HepG2 (cell line): Measurements from ENCODE around the gene ZMYM4. TPM values are rescaled to one million over a fixed set of nuclear protein-coding genes. Genes with fewer than 3 reads are reported as not detected.

Source experiments
- ATF7-NPFF ChIP-seq: sonication (generic); formaldehyde crosslinking; IDR thresholded peaks from 2 replicates; pipeline ENCODE4 v1.8.1; 2023; ENCODE audit warnings: mild to moderate bottlenecking, low read depth, missing genetic modification reagents, moderate library complexity
- ZNF75D ChIP-seq: sonication (generic); formaldehyde crosslinking; IDR thresholded peaks from 2 replicates; pipeline ENCODE4 v1.8.1; 2023; ENCODE audit warnings: missing genetic modification reagents, mild to moderate bottlenecking, borderline replicate concordance
- polyA plus RNA-seq, 8 experiments: library from polyadenylated mRNA; depleted of rRNA in 3 of 8; stranded (reverse) in 7 of 8; unstranded in 1 of 8; fragments of >200 nt; fragmentation: Illumina TruSeq in 4 of 8; extraction: Trizol in 4 of 8; gene quantifications; 2 replicates each; pipeline versions ENCODE4 v1.2.1 to v1.2.3, GENCODE V29; 2011 to 2016; ENCODE audit warnings: low read depth in 4 of 8, missing spikeins in 1 of 8, mixed read lengths in 1 of 8; ENCODE audit not compliant: insufficient read depth in 1 of 8
- total RNA-seq, 5 experiments: library from RNA; depleted of rRNA; stranded (reverse); fragments of >200 nt; fragmentation: Illumina TruSeq; extraction: Trizol; gene quantifications; 2 replicates each; pipeline ENCODE4 v1.2.3, GENCODE V29; 2016; ENCODE audit warnings: low read depth in 1 of 5
- TF ChIP-seq, protein P1 (sequence below), 2 experiments: fragments of 450-650 bp in 1 of 2; sonication (generic) in 1 of 2; formaldehyde crosslinking in 1 of 2; IDR thresholded peaks; 2 replicates each; pipeline versions ENCODE4 v1.6.1 to v1.8.0; 2016 to 2022; ENCODE audit warnings: antibody characterized with exemption in 1 of 2, mild to moderate bottlenecking in 1 of 2, missing genetic modification reagents in 1 of 2

Gene ZMYM4
- total and polyA plus RNA-seq, 2 of the 13 experiments (the other 11 are each of a cell fraction or from before 2014, with no cell fraction given): 13.9 to 37.6 TPM

DNA sequence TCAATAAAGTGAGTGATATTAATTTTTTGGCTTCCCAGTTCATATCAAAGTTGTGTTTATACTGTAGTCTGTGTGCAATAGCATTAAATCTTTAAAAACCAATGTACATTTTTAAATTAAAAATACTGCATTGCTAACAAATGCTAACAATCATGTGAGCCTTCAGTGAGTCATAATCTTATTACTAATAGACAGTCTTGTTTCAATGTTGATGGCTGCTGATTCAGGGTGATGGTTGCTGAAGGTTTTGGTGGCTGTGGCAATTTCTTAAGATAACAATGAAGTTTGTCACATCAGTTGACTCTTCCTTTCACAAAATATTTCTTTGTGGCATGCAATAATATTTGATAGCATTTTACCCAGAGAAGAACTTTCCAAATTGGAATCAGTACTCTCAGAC is 109.0 kb downstream of the ZMYM4 start (continued):
- TF ChIP-seq, protein P1, sequence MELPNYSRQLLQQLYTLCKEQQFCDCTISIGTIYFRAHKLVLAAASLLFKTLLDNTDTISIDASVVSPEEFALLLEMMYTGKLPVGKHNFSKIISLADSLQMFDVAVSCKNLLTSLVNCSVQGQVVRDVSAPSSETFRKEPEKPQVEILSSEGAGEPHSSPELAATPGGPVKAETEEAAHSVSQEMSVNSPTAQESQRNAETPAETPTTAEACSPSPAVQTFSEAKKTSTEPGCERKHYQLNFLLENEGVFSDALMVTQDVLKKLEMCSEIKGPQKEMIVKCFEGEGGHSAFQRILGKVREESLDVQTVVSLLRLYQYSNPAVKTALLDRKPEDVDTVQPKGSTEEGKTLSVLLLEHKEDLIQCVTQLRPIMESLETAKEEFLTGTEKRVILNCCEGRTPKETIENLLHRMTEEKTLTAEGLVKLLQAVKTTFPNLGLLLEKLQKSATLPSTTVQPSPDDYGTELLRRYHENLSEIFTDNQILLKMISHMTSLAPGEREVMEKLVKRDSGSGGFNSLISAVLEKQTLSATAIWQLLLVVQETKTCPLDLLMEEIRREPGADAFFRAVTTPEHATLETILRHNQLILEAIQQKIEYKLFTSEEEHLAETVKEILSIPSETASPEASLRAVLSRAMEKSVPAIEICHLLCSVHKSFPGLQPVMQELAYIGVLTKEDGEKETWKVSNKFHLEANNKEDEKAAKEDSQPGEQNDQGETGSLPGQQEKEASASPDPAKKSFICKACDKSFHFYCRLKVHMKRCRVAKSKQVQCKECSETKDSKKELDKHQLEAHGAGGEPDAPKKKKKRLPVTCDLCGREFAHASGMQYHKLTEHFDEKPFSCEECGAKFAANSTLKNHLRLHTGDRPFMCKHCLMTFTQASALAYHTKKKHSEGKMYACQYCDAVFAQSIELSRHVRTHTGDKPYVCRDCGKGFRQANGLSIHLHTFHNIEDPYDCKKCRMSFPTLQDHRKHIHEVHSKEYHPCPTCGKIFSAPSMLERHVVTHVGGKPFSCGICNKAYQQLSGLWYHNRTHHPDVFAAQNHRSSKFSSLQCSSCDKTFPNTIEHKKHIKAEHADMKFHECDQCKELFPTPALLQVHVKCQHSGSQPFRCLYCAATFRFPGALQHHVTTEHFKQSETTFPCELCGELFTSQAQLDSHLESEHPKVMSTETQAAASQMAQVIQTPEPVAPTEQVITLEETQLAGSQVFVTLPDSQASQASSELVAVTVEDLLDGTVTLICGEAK (IDR thresholded peaks at IDR 0.05): no peak
- TF ChIP-seq, protein P1 (CRISPR knock-in tag; IDR thresholded peaks at IDR 0.05): no peak
- no peak for TF ChIP-seq ZNF75D (CRISPR knock-in tag)
- TF ChIP-seq ATF7-NPFF (CRISPR knock-in tag): no peak
